H1 (cell line): ENCODE measurements around the gene MRPS6. TPM values are rescaled to one million over a fixed set of nuclear protein-coding genes. Genes with fewer than 3 reads are reported as not detected.

Experiments
- CTCF ChIA-PET: fragments of 300-600 bp; sonication (Branson Sonifier 250); formaldehyde crosslinking; loops from one replicate; lab custom pipeline; 2021; ENCODE audit not compliant: partially characterized antibody; lab: Charles Lee
- POLR2A ChIA-PET: fragments of 300-600 bp; sonication (Branson Sonifier 250); formaldehyde crosslinking; loops from one replicate; lab custom pipeline; 2021; ENCODE audit warnings: inconsistent platforms; ENCODE audit not compliant: partially characterized antibody; lab: Charles Lee
- DNase-seq, 2 experiments: peaks; one replicate each; pipeline versions ENCODE4 v3.0.0 to v3.0.0-alpha.2; 2010 to 2022; ENCODE audit warnings: low spot score in 2 of 2, low read depth in 1 of 2, mixed read lengths in 1 of 2
- FAIRE-seq: peaks from 2 replicates; lab custom pipeline; 2011; peaks lifted over from hg19 to GRCh38; lab: Jason Lieb, UNC
- H2AFZ ChIP-seq: 2 replicates; pipeline ENCODE4 v1.8.1; 2012; ENCODE audit warnings: low read length, inconsistent platforms
- H2AK5ac ChIP-seq: 2 replicates; pipeline ENCODE4 v1.6.1; 2013; ENCODE audit warnings: low read depth, low read length
- H2BK120ac ChIP-seq: replicated peaks from 2 replicates; pipeline ENCODE3; 2013; ENCODE audit warnings: low read depth, low read length, inconsistent platforms
- H2BK12ac ChIP-seq: 2 replicates; pipeline ENCODE4 v1.6.1; 2013; ENCODE audit warnings: low read depth, low read length
- H2BK15ac ChIP-seq: 2 replicates; pipeline ENCODE4 v1.6.1; 2013; ENCODE audit warnings: low read length
- H2BK20ac ChIP-seq: 2 replicates; pipeline ENCODE4 v1.6.1; 2013; ENCODE audit warnings: low read length
- H2BK5ac ChIP-seq: 2 replicates; pipeline ENCODE4 v1.6.1; 2013; ENCODE audit warnings: low read depth, low read length
- H3K14ac ChIP-seq: 2 replicates; pipeline ENCODE4 v1.6.1; 2013; ENCODE audit warnings: inconsistent platforms; ENCODE audit not compliant: insufficient read length
- H3K18ac ChIP-seq: 2 replicates; pipeline ENCODE4 v1.6.1; 2013; ENCODE audit warnings: low read length; ENCODE audit errors: extremely low read depth
- H3K23ac ChIP-seq: 2 replicates; pipeline ENCODE4 v1.6.1; 2013; ENCODE audit warnings: inconsistent platforms; ENCODE audit not compliant: insufficient read length
- H3K23me2 ChIP-seq: 2 replicates; pipeline ENCODE4 v1.6.1; 2013; ENCODE audit warnings: low read depth, low read length
- H3K27ac ChIP-seq: 2 replicates; pipeline ENCODE4 v1.6.1; 2011; ENCODE audit warnings: low read depth, low read length, inconsistent platforms
- H3K27me3 ChIP-seq, 4 experiments: replicated peaks in 1 of 4; 1 replicate in 1 of 4; 2 replicates in 3 of 4; pipeline versions ENCODE4 v1.6.1 to v1.8.1; 2011 to 2013; ENCODE audit warnings: low read length in 3 of 4, mild to moderate bottlenecking in 3 of 4, inconsistent platforms in 2 of 4, mixed read lengths in 2 of 4, moderate library complexity in 1 of 4; ENCODE audit not compliant: control insufficient read depth in 3 of 4, insufficient read depth in 3 of 4; ENCODE audit errors: extremely low read depth in 1 of 4
- H3K36me3 ChIP-seq, 4 experiments: 2 replicates each; pipeline versions ENCODE4 v1.6.1 to v1.8.1; 2011 to 2013; ENCODE audit warnings: mild to moderate bottlenecking in 4 of 4, low read length in 3 of 4, moderate library complexity in 2 of 4, control low read depth in 1 of 4, inconsistent platforms in 1 of 4; ENCODE audit not compliant: insufficient read depth in 4 of 4, control insufficient read depth in 2 of 4
- H3K4ac ChIP-seq: replicated peaks from 2 replicates; pipeline ENCODE3; 2013; ENCODE audit warnings: low read length, low read depth, mixed read lengths, inconsistent platforms; ENCODE audit not compliant: insufficient read length
- H3K4me1 ChIP-seq, 4 experiments: replicated peaks in 1 of 4; 1 replicate in 1 of 4; 2 replicates in 3 of 4; pipeline versions ENCODE4 v1.6.1 to v1.8.1; 2011 to 2013; ENCODE audit warnings: low read length in 3 of 4, inconsistent platforms in 2 of 4, mixed read lengths in 1 of 4; ENCODE audit not compliant: insufficient read depth in 4 of 4, control insufficient read depth in 3 of 4
- H3K4me2 ChIP-seq, 2 experiments: 2 replicates each; pipeline versions ENCODE4 v1.6.1 to v1.8.1; 2011 to 2013; ENCODE audit warnings: low read depth in 2 of 2, low read length in 2 of 2, control low read depth in 1 of 2, inconsistent platforms in 1 of 2, mild to moderate bottlenecking in 1 of 2; ENCODE audit not compliant: insufficient read depth in 1 of 2
- H3K4me3 ChIP-seq, 4 experiments: fragments of 200-600, 300-600 bp in 1 of 4; sonication (generic), shearing (Covaris generic), sonication (Bioruptor Twin) in 1 of 4; 2 replicates each; pipeline versions ENCODE4 v1.5.1 to v1.8.1; 2011 to 2016; ENCODE audit warnings: low read length in 4 of 4, low read depth in 3 of 4, control low read depth in 2 of 4, inconsistent platforms in 2 of 4, mild to moderate bottlenecking in 2 of 4, mixed read lengths in 1 of 4, moderate library complexity in 1 of 4; ENCODE audit not compliant: insufficient read depth in 2 of 4; ENCODE audit errors: extremely low read depth in 1 of 4
- H3K56ac ChIP-seq: replicated peaks from 2 replicates; pipeline ENCODE3; 2013; ENCODE audit warnings: low read depth, mild to moderate bottlenecking, mixed read lengths, low read length, inconsistent platforms; ENCODE audit not compliant: insufficient read length
- H3K79me1 ChIP-seq: 2 replicates; pipeline ENCODE4 v1.6.1; 2013; ENCODE audit warnings: low read depth, low read length, control low read depth
- H3K79me2 ChIP-seq, 2 experiments: 2 replicates each; pipeline versions ENCODE4 v1.6.1 to v1.8.1; 2012 to 2013; ENCODE audit warnings: low read length in 2 of 2, mild to moderate bottlenecking in 2 of 2, inconsistent platforms in 1 of 2; ENCODE audit not compliant: insufficient read depth in 2 of 2, control insufficient read depth in 1 of 2
- H3K9ac ChIP-seq, 4 experiments: replicated peaks in 1 of 4; 1 replicate in 1 of 4; 2 replicates in 3 of 4; pipeline versions ENCODE4 v1.6.1 to v1.8.1; 2011 to 2013; ENCODE audit warnings: low read depth in 3 of 4, low read length in 3 of 4, control low read depth in 2 of 4, mild to moderate bottlenecking in 2 of 4, moderate library complexity in 2 of 4, inconsistent platforms in 1 of 4; ENCODE audit errors: extremely low read depth in 1 of 4
- H3K9me3 ChIP-seq, 2 experiments: 2 replicates each; pipeline versions ENCODE4 v1.6.1 to v1.8.1; 2012 to 2013; ENCODE audit warnings: mild to moderate bottlenecking in 2 of 2, moderate library complexity in 2 of 2, control low read depth in 1 of 2, inconsistent platforms in 1 of 2, low read depth in 1 of 2, low read length in 1 of 2, mixed read lengths in 1 of 2; ENCODE audit not compliant: insufficient read depth in 2 of 2
- H4K20me1 ChIP-seq, 2 experiments: replicated peaks in 1 of 2; 2 replicates each; pipeline versions ENCODE3 to v1.8.1; 2011 to 2013; ENCODE audit warnings: inconsistent platforms in 2 of 2, low read length in 2 of 2, mild to moderate bottlenecking in 1 of 2; ENCODE audit not compliant: insufficient read depth in 2 of 2, control insufficient read depth in 1 of 2
- H4K5ac ChIP-seq: 2 replicates; pipeline ENCODE4 v1.6.1; 2013; ENCODE audit warnings: low read length, low read depth, mixed read lengths, inconsistent platforms; ENCODE audit not compliant: insufficient read length
- H4K8ac ChIP-seq: 2 replicates; pipeline ENCODE4 v1.8.0; 2013; ENCODE audit warnings: mild to moderate bottlenecking, moderate library complexity, low read length, inconsistent platforms; ENCODE audit not compliant: insufficient read depth; ENCODE audit errors: extremely low read depth
- H4K91ac ChIP-seq: replicated peaks from 2 replicates; pipeline ENCODE3; 2013; ENCODE audit warnings: low read length, mixed read lengths, inconsistent platforms; ENCODE audit not compliant: insufficient read length
- CHD1 ChIP-seq: IDR thresholded peaks from 2 replicates; pipeline ENCODE4 v1.6.1; 2012; ENCODE audit warnings: low read depth, low read length, improper control_type of control experiment
- NANOG ChIP-seq: IDR thresholded peaks from 2 replicates; pipeline ENCODE4 v1.6.1; 2011; ENCODE audit warnings: low read length, low read depth, mild to moderate bottlenecking, inconsistent platforms; ENCODE audit not compliant: insufficient read depth, poor library complexity, severe bottlenecking
- POLR2A ChIP-seq, 2 experiments: IDR thresholded peaks; 1 replicate in 1 of 2; 2 replicates in 1 of 2; pipeline ENCODE4 v1.6.1; 2011; ENCODE audit warnings: low read depth in 2 of 2, low read length in 2 of 2, mild to moderate bottlenecking in 2 of 2; ENCODE audit errors: control extremely low read depth in 1 of 2
- YY1 ChIP-seq: IDR thresholded peaks from 2 replicates; pipeline ENCODE4 v1.6.1; 2011; ENCODE audit warnings: low read depth, mild to moderate bottlenecking, low read length
- ZNF274 ChIP-seq: IDR thresholded peaks from 2 replicates; pipeline ENCODE4 v1.7.0; 2012; ENCODE audit warnings: low read length, borderline replicate concordance; ENCODE audit errors: extremely low read depth
- WGBS, 2 experiments: shearing (Covaris generic) in 1 of 2; methylation state at CpG; one replicate each; pipeline versions ENCODE4 v1.1.6 to v1.1.7; 2013 to 2015; ENCODE audit warnings: low lambda C conversion rate in 2 of 2, mixed read lengths in 2 of 2, inconsistent platforms in 1 of 2, low coverage in 1 of 2, missing lambda C conversion rate in 1 of 2; ENCODE audit not compliant: insufficient replicate concordance in 2 of 2, insufficient coverage in 1 of 2, insufficient read length in 1 of 2; ENCODE audit errors: extremely low coverage in 1 of 2, missing lambda C conversion rate in 1 of 2; 5-methylcytosine and 5-hydroxymethylcytosine counted together
- polyA plus RNA-seq, 7 experiments: library from polyadenylated mRNA; depleted of rRNA in 3 of 7; stranded (reverse) in 5 of 7; unstranded in 2 of 7; fragments of >200 nt in 5 of 7; fragments of 200-250 nt in 2 of 7; gene quantifications; 1 replicate in 5 of 7; 2 replicates in 1 of 7; 4 replicates in 1 of 7; pipeline versions ENCODE4 v1.2.1 to v1.2.3, GENCODE V29; 2011 to 2013; ENCODE audit warnings: missing spikeins in 2 of 7, mixed read lengths in 2 of 7
- total RNA-seq: library from RNA; stranded (reverse); fragmentation: NEBNext Ultra II Directional; extraction: Animal tissue kit (Norgen Biotek cat#: 25700); gene quantifications from 2 replicates; pipeline ENCODE4 v1.2.1, GENCODE V29; 2021

MRPS6 gene
- total and polyA plus RNA-seq, 2 of the 8 experiments (the other 6 are each of a cell fraction or from before 2014, with no cell fraction given), result 62.7 to 156 TPM

- Histone ChIP-seq H3K4me3 (no peak overlapping the region), H4K91ac (no peak overlapping the region), H3K14ac (no peak overlapping the region), H3K56ac (no peak overlapping the region), H4K8ac (no peak overlapping the region), H2AFZ (no peak overlapping the region), H2AK5ac (no peak overlapping the region), H3K23me2 (no peaks in the 10 kb centered on the region), H3K4me1 (peaks cover 2 to 16% (median 8%) of the 10 kb centered on the region in 4 experiments; a peak in 6 of 7 replicates), H3K79me2 (peaks cover 13 to 99% of the 10 kb centered on the region in 2 experiments), H3K23ac (no peak overlapping the region), H2BK20ac (no peak overlapping the region), H3K4me2 (no peak overlapping the region), H3K18ac (no peak overlapping the region), H2BK12ac (no peak overlapping the region), H3K9me3 (no peaks in the 10 kb centered on the region), H3K27ac (no peak overlapping the region), H2BK5ac (no peak overlapping the region), H2BK120ac (no peak overlapping the region), H3K36me3 (peaks cover 0 to 2% (median under 1%) of the 10 kb centered on the region in 4 experiments; a peak in 2 of 8 replicates), H3K27me3 (no peaks in the 10 kb centered on the region), H3K4ac (no peak overlapping the region), H3K9ac (no peak overlapping the region), H2BK15ac (no peak overlapping the region), H3K79me1 (peaks cover 11% of the 10 kb centered on the region), H4K5ac (no peak overlapping the region), H4K20me1 (peaks cover 12 to 28% of the 10 kb centered on the region in 2 experiments)
- ChIA-PET POLR2A (interaction anchor here (0.7 to 1.5 kb wide), 3 partner anchors 9 to 119 kb away, joined by 3 to 4 read pairs (median 4); partner anchors contain the start of genes MRPS6 and SLC5A3), CTCF (interaction anchor here (0.9 kb wide), 1 partner anchor 51 kb away, joined by 3 read pairs; no protein-coding TSS in a partner anchor)
- TF ChIP-seq YY1, result no peak
- no peak for TF ChIP-seq POLR2A (IDR thresholded peaks at IDR 0.05; ENCODE audit: control extremely low read depth in 1 of 2, low read depth in 2 of 2, low read length in 2 of 2)
- TF ChIP-seq NANOG, result no peak
- no peak for TF ChIP-seq CHD1
- TF ChIP-seq ZNF274, result no peak
- DNase-seq (no peak), FAIRE-seq (no peak)
- WGBS, 2 experiments, result 92% methylated on average over 3 of the region's 3 CpGs; no CpG with 5 or more reads in 1 of the 2 experiments
Measured at GRCh38 chr21:34083357-34083756, 10.0 kb downstream of the MRPS6 start.
